Measurements from ENCODE around the gene HAUS3. TPM values are rescaled to one million over a fixed set of nuclear protein-coding genes. Genes with fewer than 3 reads are reported as not detected.

The HAUS3 gene
- total and polyA plus RNA-seq, 4 donors = 2.3 to 13.9 (median 5.3) TPM

DNA sequence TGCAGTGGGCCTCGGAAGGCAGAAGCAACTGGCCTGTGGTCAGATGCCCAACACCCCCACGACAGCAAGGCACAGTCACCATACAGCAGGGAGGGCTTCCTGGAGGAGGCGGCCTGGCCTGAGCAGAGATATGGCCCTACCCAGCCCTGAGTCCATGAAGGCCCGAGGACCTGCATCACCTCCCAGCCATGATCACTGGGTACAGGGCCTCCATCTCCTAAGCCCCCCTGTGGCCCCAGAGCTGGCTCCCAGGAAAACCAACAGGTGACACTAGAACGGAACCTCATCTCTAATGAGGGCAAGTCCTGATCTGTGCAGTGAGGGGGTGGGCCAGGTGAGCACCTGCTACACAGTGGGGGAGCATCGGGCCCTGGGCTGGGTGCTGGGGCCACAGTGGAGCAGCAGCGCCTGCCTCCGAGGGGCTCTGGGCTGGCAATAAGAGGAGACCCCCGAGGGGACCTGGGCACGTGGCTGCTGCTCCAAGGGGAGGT, 46.2 kb upstream of the HAUS3 start:
- Histone ChIP-seq H3K27ac (ENCODE audit: low read depth in 1 of 2, low read length in 2 of 2) (no peak overlapping the region), H3K27me3 (ENCODE audit: control insufficient read depth in 4 of 4, insufficient read depth in 4 of 4, low read length in 3 of 4) (no peaks in the 10 kb centered on the region), H3K9ac (ENCODE audit: low read depth in 1 of 2, low read length in 2 of 2) (no peak overlapping the region), H3K9me3 (ENCODE audit: control insufficient read depth in 4 of 4, low read length in 3 of 4) (no peaks in the 10 kb centered on the region), H3K36me3 (ENCODE audit: control insufficient read depth in 4 of 4, insufficient read depth in 3 of 4, low read depth in 1 of 4, low read length in 3 of 4) (no peaks in the 10 kb centered on the region), H3K4me1 (ENCODE audit: control insufficient read depth in 4 of 4, insufficient read depth in 4 of 4, low read length in 3 of 4) (no peaks in the 10 kb centered on the region), H3K4me3 (ENCODE audit: low read depth in 1 of 3, low read length in 3 of 3) (no peak overlapping the region)
- DNase-seq (ENCODE audit: low spot score) = no peak
- TF ChIP-seq MAX (IDR thresholded peaks at IDR 0.05) (no peak), HNF4G (IDR thresholded peaks at IDR 0.05) (no peak), HNF4A (conservative IDR thresholded peaks at IDR 0.05) (no peak), EGR1 (IDR thresholded peaks at IDR 0.05; ENCODE audit: low read depth in 2 of 2) (no peak), TAF1 (conservative IDR thresholded peaks at IDR 0.05) (no peak), REST (IDR thresholded peaks at IDR 0.05) (no peak), SP1 (IDR thresholded peaks at IDR 0.05) (no peak), YY1 (IDR thresholded peaks at IDR 0.05) (no peak)
- TF ChIP-seq, protein P1, sequence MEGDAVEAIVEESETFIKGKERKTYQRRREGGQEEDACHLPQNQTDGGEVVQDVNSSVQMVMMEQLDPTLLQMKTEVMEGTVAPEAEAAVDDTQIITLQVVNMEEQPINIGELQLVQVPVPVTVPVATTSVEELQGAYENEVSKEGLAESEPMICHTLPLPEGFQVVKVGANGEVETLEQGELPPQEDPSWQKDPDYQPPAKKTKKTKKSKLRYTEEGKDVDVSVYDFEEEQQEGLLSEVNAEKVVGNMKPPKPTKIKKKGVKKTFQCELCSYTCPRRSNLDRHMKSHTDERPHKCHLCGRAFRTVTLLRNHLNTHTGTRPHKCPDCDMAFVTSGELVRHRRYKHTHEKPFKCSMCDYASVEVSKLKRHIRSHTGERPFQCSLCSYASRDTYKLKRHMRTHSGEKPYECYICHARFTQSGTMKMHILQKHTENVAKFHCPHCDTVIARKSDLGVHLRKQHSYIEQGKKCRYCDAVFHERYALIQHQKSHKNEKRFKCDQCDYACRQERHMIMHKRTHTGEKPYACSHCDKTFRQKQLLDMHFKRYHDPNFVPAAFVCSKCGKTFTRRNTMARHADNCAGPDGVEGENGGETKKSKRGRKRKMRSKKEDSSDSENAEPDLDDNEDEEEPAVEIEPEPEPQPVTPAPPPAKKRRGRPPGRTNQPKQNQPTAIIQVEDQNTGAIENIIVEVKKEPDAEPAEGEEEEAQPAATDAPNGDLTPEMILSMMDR (IDR thresholded peaks at IDR 0.05; ENCODE audit: low read depth, low read length, missing input control) = no peak
- TF ChIP-seq, protein P2, sequence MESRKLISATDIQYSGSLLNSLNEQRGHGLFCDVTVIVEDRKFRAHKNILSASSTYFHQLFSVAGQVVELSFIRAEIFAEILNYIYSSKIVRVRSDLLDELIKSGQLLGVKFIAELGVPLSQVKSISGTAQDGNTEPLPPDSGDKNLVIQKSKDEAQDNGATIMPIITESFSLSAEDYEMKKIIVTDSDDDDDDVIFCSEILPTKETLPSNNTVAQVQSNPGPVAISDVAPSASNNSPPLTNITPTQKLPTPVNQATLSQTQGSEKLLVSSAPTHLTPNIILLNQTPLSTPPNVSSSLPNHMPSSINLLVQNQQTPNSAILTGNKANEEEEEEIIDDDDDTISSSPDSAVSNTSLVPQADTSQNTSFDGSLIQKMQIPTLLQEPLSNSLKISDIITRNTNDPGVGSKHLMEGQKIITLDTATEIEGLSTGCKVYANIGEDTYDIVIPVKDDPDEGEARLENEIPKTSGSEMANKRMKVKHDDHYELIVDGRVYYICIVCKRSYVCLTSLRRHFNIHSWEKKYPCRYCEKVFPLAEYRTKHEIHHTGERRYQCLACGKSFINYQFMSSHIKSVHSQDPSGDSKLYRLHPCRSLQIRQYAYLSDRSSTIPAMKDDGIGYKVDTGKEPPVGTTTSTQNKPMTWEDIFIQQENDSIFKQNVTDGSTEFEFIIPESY (IDR thresholded peaks at IDR 0.05) = no peak
- 92% methylated on average over 10 of the region's 10 CpGs for WGBS

GRCh38 chr4:2287594-2287915, 45.6 kb upstream of the HAUS3 start:
- no peaks in the 10 kb centered on the region for H3K27me3 ChIP-seq (ENCODE audit: control insufficient read depth in 4 of 4, insufficient read depth in 4 of 4, low read length in 3 of 4)
- no peaks in the 10 kb centered on the region for H3K4me1 ChIP-seq (ENCODE audit: control insufficient read depth in 4 of 4, insufficient read depth in 4 of 4, low read length in 3 of 4)
- DNase-seq (ENCODE audit: low spot score) = no peak
- H3K36me3 ChIP-seq (ENCODE audit: control insufficient read depth in 4 of 4, insufficient read depth in 3 of 4, low read depth in 1 of 4, low read length in 3 of 4) = no peaks in the 10 kb centered on the region
- H3K27ac ChIP-seq (ENCODE audit: low read depth in 1 of 2, low read length in 2 of 2) = no peak overlapping the region
- TF ChIP-seq MAX (IDR thresholded peaks at IDR 0.05) = no peak
- TF ChIP-seq, protein P1 (IDR thresholded peaks at IDR 0.05; ENCODE audit: low read depth, low read length, missing input control) = no peak
- TF ChIP-seq, protein P2 (IDR thresholded peaks at IDR 0.05) = no peak
- no peak for TF ChIP-seq YY1 (IDR thresholded peaks at IDR 0.05)
- no peak for TF ChIP-seq FOXA2 (IDR thresholded peaks at IDR 0.05)
- no peak for TF ChIP-seq GABPA (IDR thresholded peaks at IDR 0.05 in 1 of 2, conservative IDR thresholded peaks at IDR 0.05 in 1 of 2)
- no peak for TF ChIP-seq HNF4G (IDR thresholded peaks at IDR 0.05)
- no peak for TF ChIP-seq HNF4A (conservative IDR thresholded peaks at IDR 0.05)
- no peak for TF ChIP-seq NR2F2 (IDR thresholded peaks at IDR 0.05)
- TF ChIP-seq RAD21 (IDR thresholded peaks at IDR 0.05) = no peak
- TF ChIP-seq RXRA (IDR thresholded peaks at IDR 0.05) = no peak
- 91% methylated on average over 9 of the region's 9 CpGs for WGBS
- H3K9me3 ChIP-seq (ENCODE audit: control insufficient read depth in 4 of 4, low read length in 3 of 4) = no peaks in the 10 kb centered on the region
- H3K4me3 ChIP-seq (ENCODE audit: low read depth in 1 of 3, low read length in 3 of 3) = no peak overlapping the region
- H3K9ac ChIP-seq (ENCODE audit: low read depth in 1 of 2, low read length in 2 of 2) = no peak overlapping the region

Measured in liver (tissue), 9 donors.